ENCODE measurements around the gene GAREM2. TPM values are rescaled to one million over a fixed set of nuclear protein-coding genes. Genes with fewer than 3 reads are reported as not detected.

GAREM2 gene
- polyA plus RNA-seq, 1 donor (not counting 4 experiments of a cell fraction or from before 2014, with no cell fraction given), result 0.03 TPM

DNA sequence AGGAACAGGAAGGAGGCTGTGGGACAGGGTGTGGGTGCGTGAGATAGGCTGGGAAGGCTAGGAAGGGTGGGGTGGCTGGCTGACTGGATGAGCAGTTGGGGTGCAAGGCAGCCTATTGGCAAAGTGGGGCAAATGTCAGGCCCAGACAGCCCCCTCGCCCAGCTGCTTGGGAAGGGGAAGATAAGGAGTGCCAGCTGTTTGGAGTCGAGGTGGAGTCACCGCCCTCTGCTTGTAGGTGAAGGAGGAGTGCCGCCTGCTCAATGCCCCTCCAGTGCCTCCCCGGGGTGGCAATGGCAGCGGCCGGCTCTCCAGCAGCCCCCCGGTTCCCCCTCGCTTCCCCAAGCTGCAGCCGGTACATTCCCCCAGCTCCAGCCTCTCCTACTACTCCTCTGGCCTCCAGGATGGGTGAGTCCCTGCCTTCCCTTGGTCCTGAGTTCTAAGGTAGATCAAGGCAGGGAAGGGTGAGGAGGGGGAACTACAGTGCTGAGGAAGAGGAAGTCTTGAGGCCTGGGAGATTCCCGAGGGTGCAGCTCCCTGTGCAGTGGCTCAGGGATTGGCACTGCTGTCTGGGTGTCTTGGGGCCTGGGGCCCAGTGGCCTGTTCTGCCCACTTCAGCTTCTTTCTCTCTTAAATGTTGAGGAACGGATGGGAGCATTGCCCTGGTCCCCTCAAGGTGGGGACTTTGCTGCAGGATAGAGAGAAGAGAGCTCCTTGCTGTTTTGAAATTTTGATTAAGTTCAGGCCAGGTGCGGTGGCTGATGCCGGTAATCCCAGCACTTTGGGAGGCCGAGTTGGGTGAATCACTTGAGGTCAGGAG lies 13.3 kb downstream of the GAREM2 start:
- H4K20me1 ChIP-seq (ENCODE audit: control insufficient read depth, extremely low read depth, insufficient read depth, low read length), result no peaks in the 10 kb centered on the region
- FAIRE-seq (no peak), DNase-seq (ENCODE audit: low read depth, low spot score) (no peak)
- dilution Hi-C loops (cut with MboI; ENCODE audit: extremely low pct_ligation_motif_present, low sequenced_read_pairs), result no loop called here
- no peak overlapping the region for H3K4me3 ChIP-seq (ENCODE audit: control insufficient read depth in 2 of 3, extremely low read depth in 1 of 3, insufficient read depth in 2 of 3, low read depth in 1 of 3, low read length in 3 of 3)
- no peaks in the 10 kb centered on the region for H3K79me2 ChIP-seq (ENCODE audit: control insufficient read depth, insufficient read depth, low read length)
- no peaks in the 10 kb centered on the region for H3K4me1 ChIP-seq (ENCODE audit: control insufficient read depth, extremely low read depth, insufficient read depth, low read length)
- H3K36me3 ChIP-seq (ENCODE audit: control insufficient read depth in 2 of 2, extremely low read depth in 1 of 2, insufficient read depth in 2 of 2, low read length in 2 of 2), result peaks cover 2 to 8% of the 10 kb centered on the region in 2 experiments
- no peaks in the 10 kb centered on the region for H3K9me1 ChIP-seq (ENCODE audit: control insufficient read depth, extremely low read depth, insufficient read depth, low read length)
- no peak overlapping the region for H2AFZ ChIP-seq (ENCODE audit: control insufficient read depth, low read length)
- no peak overlapping the region for H3K27ac ChIP-seq (ENCODE audit: control insufficient read depth, insufficient read depth, low read length)
- no peaks in the 10 kb centered on the region for H3K27me3 ChIP-seq (ENCODE audit: control insufficient read depth, extremely low read depth, insufficient read depth, low read length)
- H3K9me3 ChIP-seq (ENCODE audit: control insufficient read depth, low read depth, low read length), result no peaks in the 10 kb centered on the region
- no peak overlapping the region for H3K9ac ChIP-seq (ENCODE audit: control insufficient read depth, extremely low read depth, insufficient read depth, low read length)
- TF ChIP-seq EZH2 (IDR thresholded peaks at IDR 0.05; ENCODE audit: low read length) (no peak), CTCF (optimal IDR thresholded peaks at IDR 0.05 in 1 of 3, IDR thresholded peaks at IDR 0.05 in 1 of 3, conservative IDR thresholded peaks at IDR 0.05 in 1 of 3; ENCODE audit: extremely low read depth in 1 of 3, insufficient read depth in 2 of 3, low read length in 3 of 3) (no peak)
- H3K4me2 ChIP-seq (ENCODE audit: control insufficient read depth, extremely low read depth, insufficient read depth, low read depth, low read length), result no peak overlapping the region

DNA sequence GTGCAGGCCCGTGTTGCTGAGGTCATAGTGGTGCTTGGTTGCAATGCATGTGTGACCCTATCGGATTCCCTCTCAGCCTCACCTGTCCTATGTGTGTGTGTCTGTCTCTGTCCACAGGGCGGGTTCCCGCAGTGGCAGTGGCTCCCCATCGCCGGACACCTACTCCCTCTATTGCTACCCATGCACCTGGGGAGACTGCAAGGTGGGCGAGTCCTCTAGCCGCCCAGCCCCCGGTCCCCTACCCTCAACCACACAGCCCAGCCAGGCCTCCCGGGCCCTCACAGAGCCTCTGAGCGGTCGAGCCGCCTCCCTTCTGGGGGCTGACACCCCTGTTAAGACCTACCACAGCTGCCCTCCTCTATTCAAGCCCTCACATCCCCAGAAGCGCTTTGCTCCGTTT lies 14.2 kb downstream of the GAREM2 start:
- H3K27ac ChIP-seq (ENCODE audit: control insufficient read depth, insufficient read depth, low read length), result no peak overlapping the region
- no peak overlapping the region for H2AFZ ChIP-seq (ENCODE audit: control insufficient read depth, low read length)
- no peak overlapping the region for H3K4me3 ChIP-seq (ENCODE audit: control insufficient read depth in 2 of 3, extremely low read depth in 1 of 3, insufficient read depth in 2 of 3, low read depth in 1 of 3, low read length in 3 of 3)
- H3K27me3 ChIP-seq (ENCODE audit: control insufficient read depth, extremely low read depth, insufficient read depth, low read length), result no peaks in the 10 kb centered on the region
- H3K9ac ChIP-seq (ENCODE audit: control insufficient read depth, extremely low read depth, insufficient read depth, low read length), result no peak overlapping the region
- dilution Hi-C loops (cut with MboI; ENCODE audit: extremely low pct_ligation_motif_present, low sequenced_read_pairs), result no loop called here
- H3K9me3 ChIP-seq (ENCODE audit: control insufficient read depth, low read depth, low read length), result no peaks in the 10 kb centered on the region
- H4K20me1 ChIP-seq (ENCODE audit: control insufficient read depth, extremely low read depth, insufficient read depth, low read length), result no peaks in the 10 kb centered on the region
- H3K79me2 ChIP-seq (ENCODE audit: control insufficient read depth, insufficient read depth, low read length), result no peaks in the 10 kb centered on the region
- no peak overlapping the region for H3K4me2 ChIP-seq (ENCODE audit: control insufficient read depth, extremely low read depth, insufficient read depth, low read depth, low read length)
- FAIRE-seq (no peak), DNase-seq (ENCODE audit: low read depth, low spot score) (no peak)
- TF ChIP-seq CTCF (optimal IDR thresholded peaks at IDR 0.05 in 1 of 3, IDR thresholded peaks at IDR 0.05 in 1 of 3, conservative IDR thresholded peaks at IDR 0.05 in 1 of 3; ENCODE audit: extremely low read depth in 1 of 3, insufficient read depth in 2 of 3, low read length in 3 of 3) (no peak), EZH2 (IDR thresholded peaks at IDR 0.05; ENCODE audit: low read length) (no peak)
- H3K36me3 ChIP-seq (ENCODE audit: control insufficient read depth in 2 of 2, extremely low read depth in 1 of 2, insufficient read depth in 2 of 2, low read length in 2 of 2), result peaks cover 2 to 8% of the 10 kb centered on the region in 2 experiments
- no peaks in the 10 kb centered on the region for H3K9me1 ChIP-seq (ENCODE audit: control insufficient read depth, extremely low read depth, insufficient read depth, low read length)
- H3K4me1 ChIP-seq (ENCODE audit: control insufficient read depth, extremely low read depth, insufficient read depth, low read length), result no peaks in the 10 kb centered on the region
